Thoracic aorta (tissue), 2 donors: ENCODE data around the gene MLST8. TPM values are rescaled to one million over a fixed set of nuclear protein-coding genes. Genes with fewer than 3 reads are reported as not detected.

ENCODE experiments used
- ATAC-seq: fragments of 150-250 bp; one replicate; pipeline ENCODE4 v1.8.0; 2017; ENCODE audit warnings: low read depth; ENCODE audit not compliant: insufficient number of reproducible peaks, low FRiP score
- DNase-seq: peaks from one replicate; pipeline ENCODE4 v3.0.0-alpha.2; 2020; ENCODE audit warnings: low spot score
- H3K27ac ChIP-seq, 2 donors: fragments of 200-600 bp; sonication (generic); 1 replicate in 1 of 2; 2 replicates in 1 of 2; pipeline ENCODE4 v1.5.1; 2016; ENCODE audit warnings: mild to moderate bottlenecking in 2 of 2, moderate library complexity in 2 of 2
- H3K27me3 ChIP-seq: fragments of 200-600 bp; sonication (generic); replicated peaks from 2 replicates; pipeline ENCODE4 v1.6.0; 2016; ENCODE audit warnings: mild to moderate bottlenecking; ENCODE audit not compliant: insufficient read depth
- H3K36me3 ChIP-seq: fragments of 200-600 bp; sonication (generic); one replicate; pipeline ENCODE4 v1.5.1; 2016
- H3K4me1 ChIP-seq, 2 donors: fragments of 200-600 bp; sonication (generic); 1 replicate in 1 of 2; 2 replicates in 1 of 2; pipeline versions ENCODE4 v1.5.1 to v1.6.0; 2016; ENCODE audit warnings: low read depth in 2 of 2, mild to moderate bottlenecking in 1 of 2; ENCODE audit not compliant: control insufficient read depth in 1 of 2
- H3K4me3 ChIP-seq: fragments of 200-600 bp; sonication (generic); 2 replicates; pipeline ENCODE4 v1.5.1; 2016; ENCODE audit warnings: mild to moderate bottlenecking
- H3K9me3 ChIP-seq: fragments of 200-600 bp; sonication (generic); 2 replicates; pipeline ENCODE4 v1.5.1; 2016
- total RNA-seq, 2 donors: library from RNA; depleted of rRNA; stranded (reverse); fragments of >200 nt; gene quantifications; one replicate each; pipeline versions ENCODE4 v1.1.0 to v1.2.3, GENCODE V29; 2016
- TF ChIP-seq, protein P1 (sequence below): fragments of 200-600 bp; sonication (generic); IDR thresholded peaks from one replicate; pipeline ENCODE4 v1.5.1; 2019; ENCODE audit warnings: antibody characterized with exemption

MLST8 gene
- total RNA-seq, 2 donors from 2014 or later: 13.7 to 47.7 TPM

GRCh38 chr16:2181952-2182351, 23.3 kb upstream of the MLST8 start:
- TF ChIP-seq, protein P1, sequence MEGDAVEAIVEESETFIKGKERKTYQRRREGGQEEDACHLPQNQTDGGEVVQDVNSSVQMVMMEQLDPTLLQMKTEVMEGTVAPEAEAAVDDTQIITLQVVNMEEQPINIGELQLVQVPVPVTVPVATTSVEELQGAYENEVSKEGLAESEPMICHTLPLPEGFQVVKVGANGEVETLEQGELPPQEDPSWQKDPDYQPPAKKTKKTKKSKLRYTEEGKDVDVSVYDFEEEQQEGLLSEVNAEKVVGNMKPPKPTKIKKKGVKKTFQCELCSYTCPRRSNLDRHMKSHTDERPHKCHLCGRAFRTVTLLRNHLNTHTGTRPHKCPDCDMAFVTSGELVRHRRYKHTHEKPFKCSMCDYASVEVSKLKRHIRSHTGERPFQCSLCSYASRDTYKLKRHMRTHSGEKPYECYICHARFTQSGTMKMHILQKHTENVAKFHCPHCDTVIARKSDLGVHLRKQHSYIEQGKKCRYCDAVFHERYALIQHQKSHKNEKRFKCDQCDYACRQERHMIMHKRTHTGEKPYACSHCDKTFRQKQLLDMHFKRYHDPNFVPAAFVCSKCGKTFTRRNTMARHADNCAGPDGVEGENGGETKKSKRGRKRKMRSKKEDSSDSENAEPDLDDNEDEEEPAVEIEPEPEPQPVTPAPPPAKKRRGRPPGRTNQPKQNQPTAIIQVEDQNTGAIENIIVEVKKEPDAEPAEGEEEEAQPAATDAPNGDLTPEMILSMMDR: no peak
- H3K27me3 ChIP-seq: no peaks in the 10 kb centered on the region
- no peak for ATAC-seq
- peaks cover 4% of the 10 kb centered on the region for H3K36me3 ChIP-seq
- H3K27ac ChIP-seq: no peak overlapping the region
- H3K4me1 ChIP-seq: no peaks in the 10 kb centered on the region
- H3K9me3 ChIP-seq: no peaks in the 10 kb centered on the region
- H3K4me3 ChIP-seq: no peak overlapping the region
- no peak for DNase-seq

- TF ChIP-seq, protein P1: no peak
Measured at GRCh38 chr16:2183671-2184070, 21.6 kb upstream of the MLST8 start.

GRCh38 chr16:2184346-2184745, 20.9 kb upstream of the MLST8 start:
- no peak for DNase-seq
- no peaks in the 10 kb centered on the region for H3K9me3 ChIP-seq
- no peak overlapping the region for H3K27ac ChIP-seq
- no peaks in the 10 kb centered on the region for H3K36me3 ChIP-seq
- ATAC-seq: no peak
- no peaks in the 10 kb centered on the region for H3K27me3 ChIP-seq
- TF ChIP-seq, protein P1: no peak
- H3K4me1 ChIP-seq: no peaks in the 10 kb centered on the region
- no peak overlapping the region for H3K4me3 ChIP-seq

More at GRCh38 chr16:2183671-2184070, 21.6 kb upstream of the MLST8 start:
- no peak for DNase-seq
- Histone ChIP-seq H3K27ac (no peak overlapping the region), H3K4me1 (no peaks in the 10 kb centered on the region), H3K36me3 (no peaks in the 10 kb centered on the region), H3K4me3 (no peak overlapping the region), H3K27me3 (no peaks in the 10 kb centered on the region), H3K9me3 (no peaks in the 10 kb centered on the region)
- no peak for ATAC-seq

- Histone ChIP-seq H3K36me3 (no peaks in the 10 kb centered on the region), H3K4me3 (no peak overlapping the region), H3K4me1 (no peaks in the 10 kb centered on the region), H3K27me3 (no peaks in the 10 kb centered on the region), H3K9me3 (no peaks in the 10 kb centered on the region), H3K27ac (no peak overlapping the region)
- ATAC-seq: no peak
- DNase-seq: no peak
- TF ChIP-seq, protein P1: no peak
Measured at GRCh38 chr16:2184962-2185361, 20.3 kb upstream of the MLST8 start.

GRCh38 chr16:2186064-2186463, 19.2 kb upstream of the MLST8 start:
- Histone ChIP-seq H3K27ac (no peak overlapping the region), H3K27me3 (no peaks in the 10 kb centered on the region), H3K4me1 (no peaks in the 10 kb centered on the region), H3K4me3 (no peak overlapping the region), H3K36me3 (no peaks in the 10 kb centered on the region), H3K9me3 (no peaks in the 10 kb centered on the region)
- ATAC-seq (no peak), DNase-seq (no peak)
- TF ChIP-seq, protein P1: no peak
